NCI-H2227 (cell line): Measurements from ENCODE around the gene PLEKHG5.

Experiments
- DNase-seq: peaks from one replicate; lab custom pipeline; 2025; ENCODE audit not compliant: unreplicated experiment; lab: John Stamatoyannopoulos, UW

PLEKHG5 gene

GRCh38 chr1:6511056-6511455 lies 19.6 kb upstream of the PLEKHG5 start:
- no peak for DNase-seq

GRCh38 chr1:6510493-6510892 lies 19.0 kb upstream of the PLEKHG5 start:
- no peak for DNase-seq

GRCh38 chr1:6509919-6510291 lies 18.4 kb upstream of the PLEKHG5 start:
- peak; percentile 33 for DNase-seq

DNA sequence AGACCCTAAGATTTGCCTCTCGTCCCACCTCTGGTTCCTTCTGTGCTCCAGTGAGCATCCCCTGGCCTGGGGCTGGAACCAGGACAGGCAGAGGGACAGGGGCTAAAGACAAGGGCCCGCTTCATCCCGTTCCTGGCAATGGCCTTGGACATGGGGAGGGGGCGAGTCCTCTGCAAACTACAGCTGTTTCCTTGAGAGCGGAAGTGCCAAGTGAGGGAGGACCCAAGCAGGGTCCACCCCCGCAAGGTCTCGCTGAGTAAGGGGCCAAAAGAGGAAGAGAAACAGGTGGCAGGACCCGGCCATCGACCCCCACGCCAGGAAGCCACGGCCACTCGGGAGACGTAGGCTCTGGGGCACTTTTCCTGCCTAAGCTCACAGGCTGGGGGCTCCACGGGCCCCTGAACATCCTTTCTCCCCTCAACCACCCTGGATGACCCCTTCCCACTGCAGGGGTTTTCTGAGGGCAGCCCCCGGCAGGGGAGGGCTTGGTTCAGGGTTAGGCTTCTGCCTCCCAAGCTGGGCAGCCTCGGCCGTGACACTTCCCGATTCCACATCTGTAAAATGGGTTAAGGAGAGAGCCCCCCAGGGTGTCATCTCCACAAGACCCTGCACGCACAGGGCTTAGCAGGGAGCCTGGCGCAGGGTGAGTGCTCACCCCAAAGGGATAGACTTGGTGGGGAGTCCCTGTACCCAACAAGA lies 17.9 kb upstream of the PLEKHG5 start:
- no peak for DNase-seq

GRCh38 chr1:6508816-6509189 lies 17.3 kb upstream of the PLEKHG5 start:
- DNase-seq = no peak

GRCh38 chr1:6508154-6508815 lies 16.8 kb upstream of the PLEKHG5 start:
- DNase-seq = no peak

- DNase-seq = no peak
Observed at GRCh38 chr1:6507461-6507911, 16.0 kb upstream of the PLEKHG5 start.

GRCh38 chr1:6507037-6507428 lies 15.6 kb upstream of the PLEKHG5 start:
- DNase-seq = no peak

- no peak for DNase-seq
Observed at GRCh38 chr1:6506210-6507036, 15.0 kb upstream of the PLEKHG5 start.

GRCh38 chr1:6505367-6506209 lies 14.1 kb upstream of the PLEKHG5 start:
- no peak for DNase-seq

DNA sequence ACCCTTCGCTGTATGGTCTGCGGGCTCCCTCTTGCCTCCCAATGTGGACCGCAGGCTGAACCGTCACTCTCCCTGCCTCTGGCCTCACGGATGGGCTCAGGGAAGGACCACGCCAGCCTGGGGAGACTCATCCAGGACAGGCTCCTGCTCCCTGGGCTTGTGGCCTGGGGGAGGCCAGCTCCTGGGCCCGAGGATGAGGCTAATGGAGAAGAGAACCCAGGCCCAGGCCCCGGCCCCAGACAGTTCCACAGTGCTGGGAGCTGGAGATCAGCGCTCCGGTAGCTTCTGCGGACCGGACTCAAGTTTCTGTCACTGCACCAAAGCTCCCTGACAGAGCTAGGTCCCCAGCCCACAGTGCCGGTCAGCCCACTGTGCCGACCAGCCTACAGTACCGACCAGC lies 13.4 kb upstream of the PLEKHG5 start:
- DNase-seq = no peak

DNA sequence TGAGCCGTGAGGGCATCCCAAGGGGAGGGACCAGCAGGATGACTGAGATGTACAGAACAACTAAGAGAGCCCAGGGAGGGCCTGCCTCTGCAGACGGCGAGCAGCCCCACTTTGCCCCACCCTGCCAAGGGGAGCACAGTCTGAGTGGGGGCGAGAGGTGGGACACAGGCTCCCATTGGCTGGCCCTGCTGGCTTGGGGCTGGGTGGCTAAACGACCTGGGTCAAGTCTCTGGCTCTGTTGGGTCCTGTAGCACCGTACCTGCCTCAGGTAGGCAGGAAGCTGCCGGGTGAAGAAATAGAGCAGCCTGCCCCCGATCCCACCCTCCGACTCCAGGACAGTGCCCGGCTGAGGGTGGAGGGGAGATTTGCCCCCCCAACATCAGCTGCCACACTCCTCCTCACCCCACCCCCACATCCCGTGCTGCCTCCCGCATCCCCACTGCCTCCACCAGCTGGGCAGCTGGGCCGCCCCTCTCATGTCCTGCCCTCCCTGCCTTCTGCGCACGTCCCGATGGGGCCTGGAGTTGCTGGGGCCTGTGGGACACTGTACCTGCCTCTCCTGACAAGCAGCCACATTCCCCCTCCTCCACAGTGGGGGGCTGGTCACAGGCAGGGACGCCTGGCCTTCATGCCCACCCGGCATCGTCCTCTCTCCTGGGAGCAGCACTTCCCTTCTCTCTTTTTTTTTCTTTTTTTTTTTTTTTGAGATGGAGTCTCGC lies 12.6 kb upstream of the PLEKHG5 start:
- no peak for DNase-seq

GRCh38 chr1:6502000-6502891 lies 10.8 kb upstream of the PLEKHG5 start:
- no peak for DNase-seq

DNA sequence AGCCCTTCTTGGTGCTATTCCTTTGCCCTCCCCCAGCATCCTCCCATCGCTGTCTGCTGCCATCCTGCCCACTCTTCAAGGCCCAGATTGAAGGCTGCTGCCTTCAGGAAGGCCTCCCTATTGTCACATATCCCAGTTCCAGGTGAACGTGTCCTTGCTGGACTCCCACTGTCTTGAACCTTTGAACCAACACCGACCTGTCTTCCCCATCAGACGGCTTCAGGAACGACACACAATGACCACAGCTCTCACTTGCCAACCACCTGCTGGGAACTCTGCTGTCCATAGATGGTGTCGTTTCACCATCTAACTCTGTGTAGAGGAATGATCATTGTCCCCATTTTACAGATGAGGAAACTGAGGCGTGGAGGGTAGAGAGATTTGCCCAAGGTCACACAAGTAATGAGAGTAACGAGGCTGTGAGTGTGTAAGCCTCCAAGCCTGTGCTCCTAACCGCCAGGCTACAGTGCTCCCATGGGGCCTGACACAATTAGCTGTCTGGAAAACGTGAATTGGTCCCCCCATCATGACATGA lies 9.9 kb upstream of the PLEKHG5 start:
- no peak for DNase-seq

- no peak for DNase-seq
Observed at GRCh38 chr1:6500544-6501278, 9.2 kb upstream of the PLEKHG5 start.

DNA sequence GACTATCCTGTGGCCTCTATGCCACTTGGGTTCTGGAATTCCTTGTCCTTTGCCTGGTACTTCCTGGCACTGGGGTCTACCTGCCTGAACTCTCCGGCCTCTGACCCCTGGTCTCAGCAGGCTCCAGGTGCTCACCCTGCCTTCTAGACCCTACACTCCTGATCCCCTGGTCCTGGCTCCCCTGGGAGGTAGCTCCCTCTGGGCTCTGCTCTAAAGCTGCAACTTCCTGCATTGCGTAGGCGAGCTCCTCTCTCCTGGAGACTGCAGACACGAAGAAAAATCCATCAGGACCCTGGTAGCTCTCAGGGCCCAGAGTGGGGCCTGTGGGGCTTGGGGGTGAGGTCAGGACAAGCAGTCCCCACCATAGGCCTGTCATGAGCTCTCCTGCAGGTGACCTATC lies 7.8 kb upstream of the PLEKHG5 start:
- no peak for DNase-seq

GRCh38 chr1:6498576-6499111 lies 7.2 kb upstream of the PLEKHG5 start:
- no peak for DNase-seq

- DNase-seq = no peak
Observed at GRCh38 chr1:6497867-6498575, 6.6 kb upstream of the PLEKHG5 start.
